IMR-90 (cell line): Measurements from ENCODE around the gene TRAT1.

ENCODE experiments used
- MAFK ChIP-seq: IDR thresholded peaks from 2 replicates; pipeline ENCODE4 v1.6.1; 2012; ENCODE audit warnings: low read depth, low read length, improper control_type of control experiment
- MXI1 ChIP-seq: IDR thresholded peaks from 2 replicates; pipeline ENCODE4 v1.6.1; 2012; ENCODE audit warnings: low read depth, mild to moderate bottlenecking, low read length, moderate library complexity, borderline replicate concordance
- POLR2A ChIP-seq: IDR thresholded peaks from 2 replicates; pipeline ENCODE4 v1.6.1; 2012; ENCODE audit warnings: mild to moderate bottlenecking, low read depth, low read length
- RAD21 ChIP-seq: IDR thresholded peaks from 2 replicates; pipeline ENCODE4 v1.6.1; 2012; ENCODE audit warnings: low read length, improper control_type of control experiment
- TF ChIP-seq, protein P1 (sequence below): conservative IDR thresholded peaks from 2 replicates; pipeline ENCODE4 v1.5.1; 2012; ENCODE audit warnings: mild to moderate bottlenecking, low read depth, low read length, improper control_type of control experiment

- no peak for TF ChIP-seq POLR2A
- no peak for TF ChIP-seq RAD21
- no peak for TF ChIP-seq MXI1
- TF ChIP-seq, protein P1, sequence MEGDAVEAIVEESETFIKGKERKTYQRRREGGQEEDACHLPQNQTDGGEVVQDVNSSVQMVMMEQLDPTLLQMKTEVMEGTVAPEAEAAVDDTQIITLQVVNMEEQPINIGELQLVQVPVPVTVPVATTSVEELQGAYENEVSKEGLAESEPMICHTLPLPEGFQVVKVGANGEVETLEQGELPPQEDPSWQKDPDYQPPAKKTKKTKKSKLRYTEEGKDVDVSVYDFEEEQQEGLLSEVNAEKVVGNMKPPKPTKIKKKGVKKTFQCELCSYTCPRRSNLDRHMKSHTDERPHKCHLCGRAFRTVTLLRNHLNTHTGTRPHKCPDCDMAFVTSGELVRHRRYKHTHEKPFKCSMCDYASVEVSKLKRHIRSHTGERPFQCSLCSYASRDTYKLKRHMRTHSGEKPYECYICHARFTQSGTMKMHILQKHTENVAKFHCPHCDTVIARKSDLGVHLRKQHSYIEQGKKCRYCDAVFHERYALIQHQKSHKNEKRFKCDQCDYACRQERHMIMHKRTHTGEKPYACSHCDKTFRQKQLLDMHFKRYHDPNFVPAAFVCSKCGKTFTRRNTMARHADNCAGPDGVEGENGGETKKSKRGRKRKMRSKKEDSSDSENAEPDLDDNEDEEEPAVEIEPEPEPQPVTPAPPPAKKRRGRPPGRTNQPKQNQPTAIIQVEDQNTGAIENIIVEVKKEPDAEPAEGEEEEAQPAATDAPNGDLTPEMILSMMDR = no peak
- TF ChIP-seq MAFK = no peak
Observed at GRCh38 chr3:108887121-108887520, 64.5 kb downstream of the TRAT1 start.
